GM23338 (cell line): ENCODE data around the gene LMAN1L. TPM values are rescaled to one million over a fixed set of nuclear protein-coding genes. Genes with fewer than 3 reads are reported as not detected.

Experiments used
- ATAC-seq: fragments of 200-7000 bp; cut with Tn5 transposase; 3 replicates; pipeline ENCODE4 v1.9.1; 2020
- DNase-seq: peaks from one replicate; pipeline ENCODE4 v3.0.0-alpha.2; 2015; ENCODE audit warnings: low spot score
- H2AFZ ChIP-seq: fragments of 200-600 bp; sonication (generic); 2 replicates; pipeline ENCODE4 v1.8.0; 2016; ENCODE audit warnings: antibody characterized with exemption, mild to moderate bottlenecking, moderate library complexity
- H3F3A ChIP-seq: fragments of 200-600 bp; sonication (generic); replicated peaks from 2 replicates; pipeline ENCODE4 v1.8.0; 2017; ENCODE audit warnings: antibody characterized with exemption, mixed run types, low read depth
- H3K27ac ChIP-seq: fragments of 200-600 bp; sonication (generic); 2 replicates; pipeline ENCODE4 v1.6.1; 2016; ENCODE audit warnings: low read depth
- H3K27me3 ChIP-seq: fragments of 200-600 bp; sonication (generic); 2 replicates; pipeline ENCODE4 v1.8.0; 2016; ENCODE audit warnings: mild to moderate bottlenecking, mixed run types, moderate library complexity; ENCODE audit not compliant: insufficient read depth
- H3K36me3 ChIP-seq: fragments of 200-600 bp; sonication (generic); 2 replicates; pipeline ENCODE4 v1.8.0; 2016; ENCODE audit warnings: mild to moderate bottlenecking; ENCODE audit not compliant: insufficient read depth
- H3K4me1 ChIP-seq: fragments of 200-600 bp; sonication (generic); 2 replicates; pipeline ENCODE4 v1.8.0; 2016; ENCODE audit warnings: mild to moderate bottlenecking, moderate library complexity; ENCODE audit not compliant: insufficient read depth
- H3K4me2 ChIP-seq: fragments of 200-600 bp; sonication (generic); 2 replicates; pipeline ENCODE4 v1.7.1; 2017; ENCODE audit warnings: mixed run types
- H3K4me3 ChIP-seq: fragments of 200-600 bp; sonication (generic); 2 replicates; pipeline ENCODE4 v1.6.1; 2016; ENCODE audit warnings: mixed run types
- H3K79me2 ChIP-seq: fragments of 200-600 bp; sonication (generic); replicated peaks from 2 replicates; pipeline ENCODE4 v1.8.0; 2017; ENCODE audit warnings: mild to moderate bottlenecking; ENCODE audit not compliant: insufficient read depth
- H3K9me2 ChIP-seq: fragments of 200-600 bp; sonication (generic); 2 replicates; pipeline ENCODE4 v1.8.0; 2017; ENCODE audit not compliant: insufficient read depth
- H4K20me1 ChIP-seq: fragments of 200-600 bp; sonication (generic); replicated peaks from 2 replicates; pipeline ENCODE4 v1.8.0; 2017; ENCODE audit warnings: mild to moderate bottlenecking; ENCODE audit not compliant: insufficient read depth
- H3K27ac Mint-ChIP-seq: 2 replicates; pipeline ENCODE4 v1.8.0; 2020; ENCODE audit warnings: inconsistent platforms, mild to moderate bottlenecking, moderate library complexity, mixed read lengths
- H3K27me3 Mint-ChIP-seq: 3 replicates; pipeline ENCODE4 v1.8.0; 2022; ENCODE audit warnings: low read depth, mild to moderate bottlenecking, moderate library complexity, mixed read lengths, inconsistent platforms; ENCODE audit not compliant: insufficient read depth, poor library complexity
- H3K36me3 Mint-ChIP-seq: 3 replicates; pipeline ENCODE4 v1.8.0; 2021; ENCODE audit warnings: low read depth, mild to moderate bottlenecking, inconsistent platforms, moderate library complexity, mixed read lengths
- H3K4me1 Mint-ChIP-seq: 3 replicates; pipeline ENCODE4 v1.8.0; 2020; ENCODE audit warnings: mild to moderate bottlenecking, inconsistent platforms, mixed read lengths
- H3K4me3 Mint-ChIP-seq: 3 replicates; pipeline ENCODE4 v1.8.0; 2021; ENCODE audit warnings: moderate library complexity, mild to moderate bottlenecking, inconsistent platforms, mixed read lengths
- H3K9me3 Mint-ChIP-seq: 3 replicates; pipeline ENCODE4 v1.8.0; 2020; ENCODE audit warnings: moderate library complexity, mild to moderate bottlenecking, inconsistent platforms, mixed read lengths
- CREB1 ChIP-seq: fragments of 250-450 bp; sonication (Bioruptor Pico); IDR thresholded peaks from 2 replicates; pipeline ENCODE4 v1.5.0; 2020; ENCODE audit warnings: low read depth, mild to moderate bottlenecking, moderate library complexity
- EZH2 ChIP-seq: fragments of 200-600 bp; sonication (generic); IDR thresholded peaks from one replicate; pipeline ENCODE4 v1.8.0; 2017; ENCODE audit warnings: antibody characterized with exemption, mild to moderate bottlenecking, low read depth; ENCODE audit not compliant: unreplicated experiment
- EZH2phosphoT487 ChIP-seq: fragments of 200-600 bp; sonication (generic); IDR thresholded peaks from one replicate; pipeline ENCODE4 v1.8.1; 2018; ENCODE audit warnings: antibody characterized with exemption; ENCODE audit not compliant: unreplicated experiment
- JUNB ChIP-seq: IDR thresholded peaks from one replicate; pipeline ENCODE4 v1.6.1; 2016; ENCODE audit warnings: antibody characterized with exemption; ENCODE audit not compliant: unreplicated experiment
- NANOG ChIP-seq: IDR thresholded peaks from 2 replicates; pipeline ENCODE4 v1.6.1; 2016; ENCODE audit warnings: antibody characterized with exemption, borderline replicate concordance
- POLR2AphosphoS5 ChIP-seq: IDR thresholded peaks from 2 replicates; pipeline ENCODE4 v1.6.1; 2016; ENCODE audit warnings: antibody characterized with exemption, low read depth
- STAT1 ChIP-seq: IDR thresholded peaks from one replicate; pipeline ENCODE4 v1.6.1; 2016; ENCODE audit warnings: antibody characterized with exemption; ENCODE audit not compliant: unreplicated experiment
- ZNF114 ChIP-seq: fragments of 250-450 bp; sonication (Bioruptor Pico); IDR thresholded peaks from 2 replicates; pipeline ENCODE4 v1.5.0; 2020; ENCODE audit warnings: mild to moderate bottlenecking, moderate library complexity
- ZNF331 ChIP-seq: fragments of 250-450 bp; sonication (Bioruptor Pico); IDR thresholded peaks from 2 replicates; pipeline ENCODE4 v1.5.0; 2020; ENCODE audit warnings: low read depth, mild to moderate bottlenecking, moderate library complexity
- polyA plus RNA-seq: library from polyadenylated mRNA; unstranded; fragments of >200 nt; fragmentation: Nextera tagmentation; extraction: Ambion mirVana; gene quantifications from 2 replicates; pipeline ENCODE4 v1.2.1, GENCODE V29; 2016
- total RNA-seq: library from RNA; depleted of rRNA; stranded (reverse); fragments of >200 nt; shearing (Covaris generic); gene quantifications from 2 replicates; pipeline ENCODE4 v1.2.3, GENCODE V29; 2014
- TF ChIP-seq, protein P1 (sequence below): IDR thresholded peaks from 2 replicates; pipeline ENCODE4 v1.6.1; 2016; ENCODE audit warnings: antibody characterized with exemption
- TF ChIP-seq, protein P2 (sequence below), 2 experiments: fragments of 200-600 bp in 1 of 2; sonication (generic) in 1 of 2; conservative IDR thresholded peaks; 2 replicates each; pipeline versions ENCODE4 v1.5.1 to v1.6.1; 2016 to 2017; ENCODE audit warnings: antibody characterized with exemption in 2 of 2, low read depth in 2 of 2, mild to moderate bottlenecking in 2 of 2, moderate library complexity in 1 of 2
- TF ChIP-seq, protein P3 (sequence below): IDR thresholded peaks from one replicate; pipeline ENCODE4 v1.6.1; 2018; ENCODE audit warnings: antibody characterized with exemption; ENCODE audit not compliant: unreplicated experiment
- TF ChIP-seq, protein P4 (sequence below): fragments of 250-450 bp; sonication (Bioruptor Pico); IDR thresholded peaks from 2 replicates; pipeline ENCODE4 v1.5.0; 2020; ENCODE audit warnings: mild to moderate bottlenecking, moderate library complexity

LMAN1L gene
- total and polyA plus RNA-seq, 2 experiments from 2014 or later, result not detected

DNA sequence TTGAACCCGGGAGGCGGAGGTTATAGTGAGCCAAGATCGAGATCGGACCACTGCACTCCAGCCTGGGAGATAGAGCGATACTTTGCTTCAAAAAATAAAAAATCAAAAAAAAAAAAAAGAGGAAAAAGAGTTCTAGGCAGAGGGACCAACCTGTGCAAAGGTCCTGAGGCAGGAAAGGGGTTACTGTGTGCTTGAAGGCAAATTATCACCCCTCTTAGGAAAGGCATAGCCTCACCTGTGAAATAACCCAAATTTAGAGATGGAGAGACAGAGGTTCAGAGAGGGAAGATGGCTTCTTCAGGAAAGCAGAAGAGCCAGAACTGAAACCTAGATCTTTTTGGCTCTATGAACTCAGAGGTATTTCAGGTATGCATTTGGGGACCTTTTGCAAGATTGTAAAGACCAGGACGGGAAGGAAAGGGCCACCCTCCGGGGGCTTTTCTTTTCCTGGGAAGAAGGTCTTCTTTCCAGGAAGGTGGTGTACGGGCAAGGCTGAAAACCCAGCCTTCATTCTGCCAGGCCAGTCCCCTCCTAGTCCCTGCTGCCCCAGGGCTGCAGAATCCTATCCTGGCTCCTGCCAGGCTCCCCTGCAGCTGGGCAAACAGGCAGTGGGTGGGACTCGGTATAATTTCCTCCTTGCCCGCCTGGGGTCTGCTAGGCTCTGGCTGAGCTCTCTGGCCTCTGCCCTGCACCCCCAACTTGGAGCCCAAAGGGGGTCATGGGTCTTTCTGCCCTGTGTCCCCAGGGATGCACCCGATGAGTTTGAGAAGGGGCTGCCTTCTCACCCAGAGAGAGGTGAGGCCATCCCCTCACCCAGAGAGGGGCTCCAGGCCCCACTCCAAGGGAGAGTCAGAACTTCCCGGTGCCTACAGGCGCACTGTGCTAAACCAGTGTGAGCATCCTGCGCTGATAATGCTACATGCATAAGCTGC lies 45.2 kb upstream of the LMAN1L start:
- Histone ChIP-seq H3K9me2 (no peaks in the 10 kb centered on the region), H3F3A (0 out of 2 replicates have a peak, but pooled peaks cover 3% of the 10 kb centered on the region), H3K27me3 (no peaks in the 10 kb centered on the region), H4K20me1 (no peaks in the 10 kb centered on the region), H3K4me3 (no peak overlapping the region), H3K4me2 (no peak overlapping the region), H3K36me3 (no peaks in the 10 kb centered on the region), H3K27ac (no peak overlapping the region), H3K4me1 (no peaks in the 10 kb centered on the region; the same call in 1 of the 2 replicates), H3K79me2 (no peaks in the 10 kb centered on the region), H2AFZ (no peak overlapping the region; the same call in 1 of the 2 replicates)
- Mint-ChIP-seq H3K27me3 (peaks cover 13% of the 10 kb centered on the region), H3K4me1 (peaks cover 14% of the 10 kb centered on the region; the same call in 2 of the 3 replicates), H3K36me3 (no peaks in the 10 kb centered on the region), H3K4me3 (no peak overlapping the region), H3K9me3 (no peaks in the 10 kb centered on the region), H3K27ac (no peak overlapping the region)
- ATAC-seq (no peak), DNase-seq (no peak)
- TF ChIP-seq, protein P1, sequence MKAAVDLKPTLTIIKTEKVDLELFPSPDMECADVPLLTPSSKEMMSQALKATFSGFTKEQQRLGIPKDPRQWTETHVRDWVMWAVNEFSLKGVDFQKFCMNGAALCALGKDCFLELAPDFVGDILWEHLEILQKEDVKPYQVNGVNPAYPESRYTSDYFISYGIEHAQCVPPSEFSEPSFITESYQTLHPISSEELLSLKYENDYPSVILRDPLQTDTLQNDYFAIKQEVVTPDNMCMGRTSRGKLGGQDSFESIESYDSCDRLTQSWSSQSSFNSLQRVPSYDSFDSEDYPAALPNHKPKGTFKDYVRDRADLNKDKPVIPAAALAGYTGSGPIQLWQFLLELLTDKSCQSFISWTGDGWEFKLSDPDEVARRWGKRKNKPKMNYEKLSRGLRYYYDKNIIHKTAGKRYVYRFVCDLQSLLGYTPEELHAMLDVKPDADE, result no peak
- TF ChIP-seq, protein P2, sequence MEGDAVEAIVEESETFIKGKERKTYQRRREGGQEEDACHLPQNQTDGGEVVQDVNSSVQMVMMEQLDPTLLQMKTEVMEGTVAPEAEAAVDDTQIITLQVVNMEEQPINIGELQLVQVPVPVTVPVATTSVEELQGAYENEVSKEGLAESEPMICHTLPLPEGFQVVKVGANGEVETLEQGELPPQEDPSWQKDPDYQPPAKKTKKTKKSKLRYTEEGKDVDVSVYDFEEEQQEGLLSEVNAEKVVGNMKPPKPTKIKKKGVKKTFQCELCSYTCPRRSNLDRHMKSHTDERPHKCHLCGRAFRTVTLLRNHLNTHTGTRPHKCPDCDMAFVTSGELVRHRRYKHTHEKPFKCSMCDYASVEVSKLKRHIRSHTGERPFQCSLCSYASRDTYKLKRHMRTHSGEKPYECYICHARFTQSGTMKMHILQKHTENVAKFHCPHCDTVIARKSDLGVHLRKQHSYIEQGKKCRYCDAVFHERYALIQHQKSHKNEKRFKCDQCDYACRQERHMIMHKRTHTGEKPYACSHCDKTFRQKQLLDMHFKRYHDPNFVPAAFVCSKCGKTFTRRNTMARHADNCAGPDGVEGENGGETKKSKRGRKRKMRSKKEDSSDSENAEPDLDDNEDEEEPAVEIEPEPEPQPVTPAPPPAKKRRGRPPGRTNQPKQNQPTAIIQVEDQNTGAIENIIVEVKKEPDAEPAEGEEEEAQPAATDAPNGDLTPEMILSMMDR (conservative IDR thresholded peaks at IDR 0.05; ENCODE audit: low read depth in 2 of 2), result no peak
- no peak for TF ChIP-seq ZNF114 (CRISPR knock-in tag)
- TF ChIP-seq ZNF331 (CRISPR knock-in tag), result no peak
- TF ChIP-seq CREB1 (CRISPR knock-in tag), result no peak
- no peak for TF ChIP-seq JUNB
- TF ChIP-seq, protein P3, sequence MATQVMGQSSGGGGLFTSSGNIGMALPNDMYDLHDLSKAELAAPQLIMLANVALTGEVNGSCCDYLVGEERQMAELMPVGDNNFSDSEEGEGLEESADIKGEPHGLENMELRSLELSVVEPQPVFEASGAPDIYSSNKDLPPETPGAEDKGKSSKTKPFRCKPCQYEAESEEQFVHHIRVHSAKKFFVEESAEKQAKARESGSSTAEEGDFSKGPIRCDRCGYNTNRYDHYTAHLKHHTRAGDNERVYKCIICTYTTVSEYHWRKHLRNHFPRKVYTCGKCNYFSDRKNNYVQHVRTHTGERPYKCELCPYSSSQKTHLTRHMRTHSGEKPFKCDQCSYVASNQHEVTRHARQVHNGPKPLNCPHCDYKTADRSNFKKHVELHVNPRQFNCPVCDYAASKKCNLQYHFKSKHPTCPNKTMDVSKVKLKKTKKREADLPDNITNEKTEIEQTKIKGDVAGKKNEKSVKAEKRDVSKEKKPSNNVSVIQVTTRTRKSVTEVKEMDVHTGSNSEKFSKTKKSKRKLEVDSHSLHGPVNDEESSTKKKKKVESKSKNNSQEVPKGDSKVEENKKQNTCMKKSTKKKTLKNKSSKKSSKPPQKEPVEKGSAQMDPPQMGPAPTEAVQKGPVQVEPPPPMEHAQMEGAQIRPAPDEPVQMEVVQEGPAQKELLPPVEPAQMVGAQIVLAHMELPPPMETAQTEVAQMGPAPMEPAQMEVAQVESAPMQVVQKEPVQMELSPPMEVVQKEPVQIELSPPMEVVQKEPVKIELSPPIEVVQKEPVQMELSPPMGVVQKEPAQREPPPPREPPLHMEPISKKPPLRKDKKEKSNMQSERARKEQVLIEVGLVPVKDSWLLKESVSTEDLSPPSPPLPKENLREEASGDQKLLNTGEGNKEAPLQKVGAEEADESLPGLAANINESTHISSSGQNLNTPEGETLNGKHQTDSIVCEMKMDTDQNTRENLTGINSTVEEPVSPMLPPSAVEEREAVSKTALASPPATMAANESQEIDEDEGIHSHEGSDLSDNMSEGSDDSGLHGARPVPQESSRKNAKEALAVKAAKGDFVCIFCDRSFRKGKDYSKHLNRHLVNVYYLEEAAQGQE, result no peak
- TF ChIP-seq POLR2AphosphoS5, result no peak
- TF ChIP-seq NANOG, result no peak
- no peak for TF ChIP-seq EZH2
- TF ChIP-seq, protein P4, sequence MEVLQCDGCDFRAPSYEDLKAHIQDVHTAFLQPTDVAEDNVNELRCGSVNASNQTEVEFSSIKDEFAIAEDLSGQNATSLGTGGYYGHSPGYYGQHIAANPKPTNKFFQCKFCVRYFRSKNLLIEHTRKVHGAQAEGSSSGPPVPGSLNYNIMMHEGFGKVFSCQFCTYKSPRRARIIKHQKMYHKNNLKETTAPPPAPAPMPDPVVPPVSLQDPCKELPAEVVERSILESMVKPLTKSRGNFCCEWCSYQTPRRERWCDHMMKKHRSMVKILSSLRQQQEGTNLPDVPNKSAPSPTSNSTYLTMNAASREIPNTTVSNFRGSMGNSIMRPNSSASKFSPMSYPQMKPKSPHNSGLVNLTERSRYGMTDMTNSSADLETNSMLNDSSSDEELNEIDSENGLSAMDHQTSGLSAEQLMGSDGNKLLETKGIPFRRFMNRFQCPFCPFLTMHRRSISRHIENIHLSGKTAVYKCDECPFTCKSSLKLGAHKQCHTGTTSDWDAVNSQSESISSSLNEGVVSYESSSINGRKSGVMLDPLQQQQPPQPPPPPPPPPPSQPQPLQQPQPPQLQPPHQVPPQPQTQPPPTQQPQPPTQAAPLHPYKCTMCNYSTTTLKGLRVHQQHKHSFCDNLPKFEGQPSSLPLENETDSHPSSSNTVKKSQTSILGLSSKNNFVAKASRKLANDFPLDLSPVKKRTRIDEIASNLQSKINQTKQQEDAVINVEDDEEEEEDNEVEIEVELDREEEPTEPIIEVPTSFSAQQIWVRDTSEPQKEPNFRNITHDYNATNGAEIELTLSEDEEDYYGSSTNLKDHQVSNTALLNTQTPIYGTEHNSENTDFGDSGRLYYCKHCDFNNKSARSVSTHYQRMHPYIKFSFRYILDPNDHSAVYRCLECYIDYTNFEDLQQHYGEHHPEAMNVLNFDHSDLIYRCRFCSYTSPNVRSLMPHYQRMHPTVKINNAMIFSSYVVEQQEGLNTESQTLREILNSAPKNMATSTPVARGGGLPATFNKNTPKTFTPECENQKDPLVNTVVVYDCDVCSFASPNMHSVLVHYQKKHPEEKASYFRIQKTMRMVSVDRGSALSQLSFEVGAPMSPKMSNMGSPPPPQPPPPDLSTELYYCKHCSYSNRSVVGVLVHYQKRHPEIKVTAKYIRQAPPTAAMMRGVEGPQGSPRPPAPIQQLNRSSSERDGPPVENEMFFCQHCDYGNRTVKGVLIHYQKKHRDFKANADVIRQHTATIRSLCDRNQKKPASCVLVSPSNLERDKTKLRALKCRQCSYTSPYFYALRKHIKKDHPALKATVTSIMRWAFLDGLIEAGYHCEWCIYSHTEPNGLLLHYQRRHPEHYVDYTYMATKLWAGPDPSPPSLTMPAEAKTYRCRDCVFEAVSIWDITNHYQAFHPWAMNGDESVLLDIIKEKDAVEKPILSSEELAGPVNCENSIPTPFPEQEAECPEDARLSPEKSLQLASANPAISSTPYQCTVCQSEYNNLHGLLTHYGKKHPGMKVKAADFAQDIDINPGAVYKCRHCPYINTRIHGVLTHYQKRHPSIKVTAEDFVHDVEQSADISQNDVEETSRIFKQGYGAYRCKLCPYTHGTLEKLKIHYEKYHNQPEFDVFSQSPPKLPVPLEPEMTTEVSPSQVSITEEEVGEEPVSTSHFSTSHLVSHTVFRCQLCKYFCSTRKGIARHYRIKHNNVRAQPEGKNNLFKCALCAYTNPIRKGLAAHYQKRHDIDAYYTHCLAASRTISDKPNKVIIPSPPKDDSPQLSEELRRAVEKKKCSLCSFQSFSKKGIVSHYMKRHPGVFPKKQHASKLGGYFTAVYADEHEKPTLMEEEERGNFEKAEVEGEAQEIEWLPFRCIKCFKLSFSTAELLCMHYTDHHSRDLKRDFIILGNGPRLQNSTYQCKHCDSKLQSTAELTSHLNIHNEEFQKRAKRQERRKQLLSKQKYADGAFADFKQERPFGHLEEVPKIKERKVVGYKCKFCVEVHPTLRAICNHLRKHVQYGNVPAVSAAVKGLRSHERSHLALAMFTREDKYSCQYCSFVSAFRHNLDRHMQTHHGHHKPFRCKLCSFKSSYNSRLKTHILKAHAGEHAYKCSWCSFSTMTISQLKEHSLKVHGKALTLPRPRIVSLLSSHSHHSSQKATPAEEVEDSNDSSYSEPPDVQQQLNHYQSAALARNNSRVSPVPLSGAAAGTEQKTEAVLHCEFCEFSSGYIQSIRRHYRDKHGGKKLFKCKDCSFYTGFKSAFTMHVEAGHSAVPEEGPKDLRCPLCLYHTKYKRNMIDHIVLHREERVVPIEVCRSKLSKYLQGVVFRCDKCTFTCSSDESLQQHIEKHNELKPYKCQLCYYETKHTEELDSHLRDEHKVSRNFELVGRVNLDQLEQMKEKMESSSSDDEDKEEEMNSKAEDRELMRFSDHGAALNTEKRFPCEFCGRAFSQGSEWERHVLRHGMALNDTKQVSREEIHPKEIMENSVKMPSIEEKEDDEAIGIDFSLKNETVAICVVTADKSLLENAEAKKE (CRISPR knock-in tag), result no peak
- TF ChIP-seq EZH2phosphoT487, result no peak
- no peak for TF ChIP-seq STAT1
